Ammon's horn (tissue), 1 donor: ENCODE measurements around the gene WWOX.
A peak's percentile ranks its signal among the peaks of the same experiment; 100 is the strongest.

ENCODE experiments used
- DNase-seq: peaks from one replicate; pipeline ENCODE4 v3.0.0-alpha.2; 2016; ENCODE audit warnings: low spot score

WWOX gene

GRCh38 chr16:78362524-78363135 lies 263.2 kb downstream of the WWOX start:
- no peak for DNase-seq

DNA sequence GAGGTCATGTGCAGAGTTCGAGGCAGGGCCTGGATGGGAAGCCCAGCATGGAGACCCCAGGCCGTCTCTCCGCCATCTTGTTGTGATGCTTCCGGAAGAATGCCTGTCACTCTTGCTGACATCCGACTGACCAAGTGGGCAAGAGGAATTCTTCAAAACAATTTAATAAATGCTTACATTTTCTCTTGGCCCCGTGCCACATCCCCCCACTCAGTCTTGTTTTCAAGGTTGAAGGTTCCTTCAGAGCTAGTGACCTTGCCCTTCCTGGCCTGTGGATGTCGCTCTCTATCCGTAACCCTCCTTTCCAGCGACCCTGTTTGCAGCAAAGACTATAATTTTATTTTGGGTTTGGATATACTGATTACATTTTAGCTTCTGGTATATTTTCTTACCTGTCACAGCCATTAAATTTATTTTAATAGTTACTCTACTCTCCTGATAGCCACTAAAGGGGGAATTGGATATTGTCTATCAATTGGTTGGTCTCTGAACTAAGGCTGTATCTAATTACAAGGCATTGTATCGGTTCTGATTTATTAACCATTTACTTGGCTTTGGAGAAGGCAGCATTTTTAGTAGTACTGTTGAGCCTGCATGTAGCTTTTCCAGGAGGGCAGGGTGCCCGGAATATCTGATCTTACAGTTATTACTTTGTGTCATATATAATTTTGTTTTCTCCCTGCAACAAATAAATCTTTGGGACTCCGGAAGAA lies 264.5 kb downstream of the WWOX start:
- DNase-seq, result no peak

GRCh38 chr16:78364556-78364880 lies 265.1 kb downstream of the WWOX start:
- DNase-seq, result no peak

GRCh38 chr16:78365366-78365765 lies 265.9 kb downstream of the WWOX start:
- DNase-seq, result no peak

GRCh38 chr16:78368121-78369102 lies 269.0 kb downstream of the WWOX start:
- no peak for DNase-seq

- DNase-seq, result no peak
Measured at GRCh38 chr16:78372277-78372676, 272.8 kb downstream of the WWOX start.

DNA sequence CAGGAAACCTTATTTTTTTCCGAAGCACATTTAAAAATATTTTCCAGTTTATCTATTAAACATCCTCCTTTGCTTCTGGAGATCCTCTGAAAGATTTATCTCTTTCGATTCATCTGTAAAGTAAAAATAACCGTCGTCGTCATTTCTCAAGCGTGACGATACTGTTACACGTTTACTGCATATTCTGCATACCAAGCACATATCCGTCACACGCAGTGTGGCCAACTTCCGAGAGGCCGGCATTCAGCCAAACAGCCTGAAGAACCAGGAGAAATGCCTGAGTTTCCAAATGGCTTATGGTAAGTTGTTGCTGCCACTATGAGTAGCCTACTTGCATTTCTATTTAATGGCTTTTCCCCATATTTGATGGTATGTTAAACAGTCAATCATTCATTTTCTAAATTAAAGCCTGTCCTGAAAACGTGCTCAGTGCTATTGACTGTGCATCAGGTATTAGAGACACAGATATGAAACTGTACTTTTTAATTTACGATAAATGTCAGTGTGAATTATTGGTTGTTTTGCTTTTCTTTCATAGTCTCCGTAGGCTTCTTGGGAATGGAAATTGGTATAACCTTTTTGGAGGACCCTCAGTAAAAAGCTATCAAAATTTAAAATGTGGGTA lies 275.7 kb downstream of the WWOX start:
- DNase-seq, result no peak

DNA sequence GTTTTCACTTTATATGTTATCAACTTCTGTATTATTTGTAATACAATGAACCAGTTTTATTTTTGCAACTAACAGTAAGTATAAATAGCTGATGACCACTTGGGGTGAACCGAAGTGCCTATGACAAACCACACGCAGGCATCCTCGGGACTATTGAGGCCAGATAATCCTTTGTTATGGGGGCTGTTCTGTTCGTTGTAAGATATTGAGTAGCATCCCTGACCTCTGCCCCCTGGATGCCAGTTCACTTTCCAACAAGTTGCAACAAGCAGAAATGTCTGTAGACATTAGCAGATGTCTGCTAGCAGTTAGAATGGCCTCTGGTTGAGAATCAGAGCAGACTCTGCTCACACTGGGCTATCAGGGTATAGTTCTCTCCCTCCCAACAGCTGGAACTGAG lies 277.0 kb downstream of the WWOX start:
- DNase-seq, result no peak

DNA sequence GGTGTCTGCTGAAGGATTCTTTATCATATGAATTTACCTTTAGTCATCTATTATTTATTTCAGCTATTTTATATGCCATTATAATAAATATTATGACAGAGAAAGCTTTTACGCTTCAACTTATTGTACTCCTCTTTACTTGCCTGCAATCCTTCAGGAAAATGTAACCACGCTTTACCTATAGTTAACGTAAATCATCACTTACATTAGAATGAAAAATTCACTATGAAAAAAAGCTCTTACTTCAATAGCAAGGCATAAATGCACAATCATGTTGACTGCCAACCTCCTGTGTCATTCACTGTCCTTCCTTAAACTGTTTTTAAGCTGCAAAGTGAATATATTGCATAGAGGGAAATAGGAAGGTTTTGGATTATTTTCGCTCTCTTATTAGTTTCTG lies 277.9 kb downstream of the WWOX start:
- DNase-seq, result no peak

DNA sequence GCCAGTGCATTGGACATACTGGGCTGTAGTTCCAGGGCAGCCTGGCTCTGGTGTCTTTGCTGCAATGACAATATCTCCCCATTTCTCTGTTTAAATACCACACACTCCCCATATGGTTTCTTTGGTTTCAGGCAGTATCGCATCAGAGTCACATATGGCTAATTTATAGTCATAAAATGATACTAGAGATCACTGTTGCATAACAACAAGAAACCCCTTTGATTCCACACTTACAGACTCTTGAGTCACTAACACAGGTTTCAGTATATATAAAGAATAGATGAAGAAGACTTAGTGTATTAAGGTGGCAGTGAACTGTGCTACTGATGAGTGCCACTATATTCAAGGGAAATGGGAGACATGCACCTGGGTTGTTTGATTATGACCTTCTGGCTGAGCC lies 281.6 kb downstream of the WWOX start:
- no peak for DNase-seq

DNA sequence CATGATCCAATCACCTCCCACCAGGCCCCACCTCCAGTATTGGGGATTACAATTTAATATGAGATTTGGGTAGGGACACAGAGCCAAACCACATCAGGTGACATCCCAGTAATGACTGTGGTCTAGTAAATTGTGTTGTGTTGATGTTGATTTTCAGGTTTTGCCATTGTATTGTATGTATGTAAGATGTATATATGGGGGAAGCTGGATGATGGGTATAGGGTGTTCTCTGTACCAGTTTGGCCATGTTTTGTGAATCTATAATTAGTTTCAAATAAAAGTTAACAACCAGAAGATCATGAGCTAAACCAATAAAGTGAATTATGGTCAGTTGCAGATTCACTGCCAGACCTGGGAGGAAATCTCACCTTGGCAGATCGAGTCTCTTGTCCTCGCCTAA lies 283.7 kb downstream of the WWOX start:
- DNase-seq, result no peak

DNA sequence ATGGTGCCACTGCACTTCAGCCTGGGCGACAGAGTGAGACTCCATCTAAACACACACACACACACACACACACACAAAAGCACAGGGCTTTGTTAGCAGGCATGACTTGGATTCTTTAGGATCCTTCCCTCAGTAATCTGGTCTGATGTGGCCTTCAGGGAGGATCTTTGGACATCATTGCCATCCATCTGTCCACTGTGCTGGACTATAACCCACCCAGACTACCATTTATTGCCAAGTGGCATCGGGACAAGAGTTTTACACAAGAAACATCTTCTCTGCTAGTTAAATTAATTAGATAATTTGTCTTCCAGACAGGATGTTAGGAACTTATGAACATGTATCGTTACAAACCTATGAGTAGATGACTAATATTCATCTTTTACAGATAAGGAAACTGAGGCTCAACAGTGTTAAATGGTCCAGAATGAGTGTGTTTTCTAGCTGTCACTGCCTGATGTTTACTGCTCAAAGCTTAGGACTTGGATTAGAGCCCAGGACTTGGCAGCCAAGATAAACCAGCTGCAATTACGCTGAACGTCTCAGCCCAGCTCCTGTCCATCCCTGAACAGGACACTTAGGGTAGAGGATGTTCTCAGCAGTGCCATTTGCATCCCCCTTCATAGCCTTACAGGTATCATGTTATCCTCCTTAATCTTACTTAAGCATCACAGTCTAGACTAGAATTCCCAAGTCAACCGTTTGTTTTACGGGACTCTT lies 285.8 kb downstream of the WWOX start:
- peak; percentile 53 for DNase-seq

GRCh38 chr16:78386557-78387324 lies 287.3 kb downstream of the WWOX start:
- no peak for DNase-seq

- DNase-seq, result no peak
Measured at GRCh38 chr16:78389009-78389498, 289.6 kb downstream of the WWOX start.

- DNase-seq, result no peak
Measured at GRCh38 chr16:78390092-78390491, 290.6 kb downstream of the WWOX start.

DNA sequence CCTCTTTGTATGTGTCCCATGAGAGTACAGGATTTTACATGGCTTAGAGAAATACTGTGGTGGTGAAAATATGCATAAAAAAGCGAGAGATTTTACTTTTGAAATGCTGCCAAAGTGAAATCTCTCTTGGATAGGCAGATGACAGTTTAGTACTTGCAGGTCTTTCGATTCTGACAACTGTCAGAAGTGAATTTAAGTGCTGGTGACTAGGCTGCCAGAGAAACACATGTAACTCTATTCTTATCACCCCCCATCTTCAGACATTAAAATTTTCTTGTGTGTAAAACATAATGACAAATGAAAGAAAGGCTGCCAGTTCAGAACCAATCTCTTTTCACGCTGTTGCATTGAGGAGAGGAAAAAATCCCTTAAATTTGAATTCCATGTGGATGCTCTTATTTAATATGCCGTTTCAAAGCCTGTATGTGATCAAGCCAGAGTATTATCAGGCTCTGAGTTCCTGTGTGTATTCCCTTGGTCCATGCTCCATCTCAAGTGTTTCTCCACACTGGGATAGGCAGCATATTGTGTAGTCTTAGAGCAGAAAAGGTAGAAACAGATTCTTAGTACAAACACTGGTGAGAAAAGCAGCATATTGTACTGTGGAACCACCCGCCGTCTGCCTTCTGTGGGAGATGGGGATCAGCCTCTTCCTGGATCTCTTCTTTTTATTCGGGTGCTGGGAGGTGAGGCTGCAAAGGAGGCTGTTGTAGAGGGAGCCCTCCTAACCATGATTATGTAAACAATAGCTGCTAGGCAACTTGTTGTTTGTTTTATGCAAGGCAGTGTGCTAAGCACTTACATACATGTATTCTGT lies 291.3 kb downstream of the WWOX start:
- no peak for DNase-seq

DNA sequence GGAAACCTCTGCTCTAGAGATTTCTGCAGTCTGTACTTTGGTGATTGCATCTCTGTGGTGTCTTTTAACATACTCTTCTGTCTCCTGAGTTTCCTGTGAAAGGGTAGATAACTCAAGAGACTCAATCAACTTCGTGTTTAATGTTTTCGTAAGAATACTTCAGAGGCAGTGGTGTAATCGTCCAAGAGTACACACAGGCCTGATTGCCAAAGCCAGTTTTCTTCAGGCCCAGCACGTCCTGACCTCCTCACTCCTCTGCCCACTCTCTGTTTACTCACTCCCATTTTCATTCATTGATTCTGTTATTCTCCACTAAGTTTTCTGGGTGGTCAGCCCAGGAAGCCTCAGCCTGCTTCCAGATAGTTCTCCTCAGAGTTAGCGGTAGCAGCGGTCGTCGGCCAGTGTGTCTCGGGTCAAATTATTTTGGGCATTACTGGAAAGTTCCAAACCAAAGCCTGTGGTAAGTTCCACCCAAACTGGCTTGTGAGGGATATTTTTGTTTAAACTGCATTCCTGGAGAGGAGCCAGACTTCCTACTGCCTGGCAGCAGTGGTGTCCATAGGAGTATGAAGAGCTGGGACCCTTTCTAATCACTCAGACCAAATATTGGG lies 293.2 kb downstream of the WWOX start:
- DNase-seq, result no peak

GRCh38 chr16:78395035-78395434 lies 295.6 kb downstream of the WWOX start:
- DNase-seq, result no peak

DNA sequence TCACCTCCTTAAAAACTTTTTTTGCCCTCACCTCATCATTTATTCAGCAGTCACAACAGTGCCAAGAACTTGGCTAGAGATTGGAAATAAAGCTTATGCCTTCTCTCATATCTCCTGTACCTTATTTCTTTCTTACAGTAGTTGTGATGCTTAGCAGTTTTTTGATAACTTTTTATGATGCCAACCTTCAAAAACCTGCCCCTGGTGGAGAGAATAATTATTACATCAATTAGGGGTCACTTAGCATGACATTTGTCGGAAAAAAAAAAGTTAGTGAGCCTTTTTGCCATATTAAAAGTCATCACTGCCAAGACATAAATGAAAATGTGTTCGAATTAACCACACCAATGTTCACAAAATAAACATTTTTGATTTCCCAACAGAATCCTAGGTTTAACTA lies 296.6 kb downstream of the WWOX start:
- no peak for DNase-seq

DNA sequence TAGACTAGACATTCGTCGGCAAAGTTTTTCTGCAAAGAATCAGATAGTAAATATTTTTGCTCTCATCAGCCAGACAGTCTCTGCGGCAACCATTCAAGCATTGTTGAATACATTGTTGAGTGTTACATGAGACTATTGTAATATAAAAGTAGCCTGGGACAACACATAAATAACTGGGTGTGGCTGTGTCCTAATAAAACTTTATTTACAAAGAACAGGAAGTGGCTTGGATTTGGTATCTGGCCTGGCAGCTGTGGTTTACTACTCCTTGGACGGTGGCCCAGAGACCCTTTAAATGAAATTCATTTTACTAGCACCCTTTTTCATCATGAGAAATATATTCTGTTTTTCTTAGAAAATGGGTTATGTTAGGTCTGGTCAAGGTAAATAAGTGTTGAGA lies 297.2 kb downstream of the WWOX start:
- DNase-seq, result no peak
